PC-9 (cell line): Measurements from ENCODE around the gene NTF3.

Experiments used
- CTCF ChIP-seq: fragments of 200-600 bp; sonication (generic); conservative IDR thresholded peaks from 2 replicates; pipeline ENCODE4 v1.6.1; 2017; ENCODE audit warnings: mixed run types, antibody characterized with exemption, mild to moderate bottlenecking, moderate library complexity
- EZH2 ChIP-seq: fragments of 200-600 bp; sonication (generic); IDR thresholded peaks from 2 replicates; pipeline ENCODE4 v1.8.0; 2017; ENCODE audit warnings: antibody characterized with exemption, low read depth

- TF ChIP-seq CTCF (no peak), EZH2 (no peak)
Measured at GRCh38 chr12:5511256-5511643, 79.3 kb downstream of the NTF3 start.
